Measurements from ENCODE around the gene CDKN2A. TPM values are rescaled to one million over a fixed set of nuclear protein-coding genes. Genes with fewer than 3 reads are reported as not detected.
A peak's percentile ranks its signal among the peaks of the same experiment; 100 is the strongest.

CDKN2A gene
- polyA plus RNA-seq, 1 of the 3 experiments (the other 2 are of a cell fraction): 41.4 TPM

DNA sequence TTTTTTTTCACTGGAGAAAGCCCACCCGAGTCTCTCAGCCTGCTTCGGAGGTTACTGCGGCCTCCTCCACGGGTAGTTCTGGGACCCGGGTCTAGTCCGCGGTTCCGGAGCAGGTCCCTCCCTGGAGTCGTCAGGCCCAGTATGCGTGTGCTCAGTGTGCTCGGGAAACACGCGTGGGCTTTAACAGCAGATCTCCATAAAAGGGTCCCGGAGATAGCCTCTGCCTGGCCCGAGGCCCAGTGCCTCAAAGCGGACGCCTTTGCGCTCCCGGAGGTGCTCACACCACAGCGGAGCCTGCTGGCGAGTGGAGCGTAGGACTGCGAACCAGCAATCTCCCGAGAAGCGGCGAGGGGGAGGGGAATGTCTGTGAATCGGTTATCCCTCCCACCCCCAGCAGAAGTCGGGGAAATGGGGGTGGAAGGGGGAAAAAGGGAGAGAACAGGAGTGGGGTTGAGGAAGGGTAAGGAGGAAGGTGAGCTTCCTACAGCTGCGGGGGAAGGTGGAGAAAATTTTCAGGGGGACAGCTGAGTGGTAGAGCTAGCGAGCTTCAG is 28.7 kb downstream of the CDKN2A start:
- H3K36me3 ChIP-seq (replicated peaks in 1 of 2; ENCODE audit: control insufficient read depth in 1 of 2, insufficient read depth in 2 of 2, low read length in 1 of 2): no peaks in the 10 kb centered on the region
- H3F3A ChIP-seq (replicated peaks; ENCODE audit: insufficient read depth): peaks cover 4% of the 10 kb centered on the region
- peaks cover 44% of the 10 kb centered on the region for H3K27me3 ChIP-seq (ENCODE audit: insufficient read depth)
- 6% methylated on average over 30 of the region's 30 CpGs for WGBS (ENCODE audit: low lambda C conversion rate)
- CTCF ChIA-PET: interaction anchor here (0.7 to 1.2 kb wide), 2 partner anchors 100 to 152 kb away, joined by 3 to 6 read pairs; no protein-coding TSS in a partner anchor
- no peaks in the 10 kb centered on the region for H3K9me3 ChIP-seq
- H3K4me1 ChIP-seq (ENCODE audit: control insufficient read depth in 1 of 2, insufficient read depth in 2 of 2, low read depth in 1 of 2, low read length in 1 of 2): peaks cover 0 to 11% of the 10 kb centered on the region in 2 experiments; a peak in 1 of 4 replicates
- H3K9me2 ChIP-seq: no peaks in the 10 kb centered on the region
- H2AFZ ChIP-seq (ENCODE audit: low read depth): no peak overlapping the region
- no peak overlapping the region for H3K9ac ChIP-seq
- POLR2A ChIA-PET: no interaction called here
- peak overlapping the region; percentile 61 for H3K4me2 ChIP-seq
- no peak overlapping the region for H3K27ac ChIP-seq (ENCODE audit: low read depth in 2 of 2, low read length in 1 of 2)
- peak; percentile 80 for DNase-seq
- H3K79me2 ChIP-seq (ENCODE audit: insufficient read depth): no peaks in the 10 kb centered on the region
- H3K4me3 ChIP-seq (ENCODE audit: low read depth in 2 of 2, low read length in 1 of 2): peak overlapping the region; percentile 27 to 46
- TF ChIP-seq, protein P1, sequence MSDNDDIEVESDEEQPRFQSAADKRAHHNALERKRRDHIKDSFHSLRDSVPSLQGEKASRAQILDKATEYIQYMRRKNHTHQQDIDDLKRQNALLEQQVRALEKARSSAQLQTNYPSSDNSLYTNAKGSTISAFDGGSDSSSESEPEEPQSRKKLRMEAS (IDR thresholded peaks at IDR 0.05; ENCODE audit: low read depth): peak; percentile 34; the same call in 1 of the 2 replicates
- TF ChIP-seq SMC3 (IDR thresholded peaks at IDR 0.05; ENCODE audit: low read depth, low read length): peak; percentile 44
- no peak for TF ChIP-seq ELF1 (IDR thresholded peaks at IDR 0.05)
- no peak for TF ChIP-seq TEAD4 (IDR thresholded peaks at IDR 0.05; ENCODE audit: borderline replicate concordance, insufficient read depth)
- TF ChIP-seq CHD2 (IDR thresholded peaks at IDR 0.05; ENCODE audit: low read length, partially characterized antibody): peak; percentile 70
- TF ChIP-seq FOXJ3 (CRISPR knock-in tag; IDR thresholded peaks at IDR 0.05): no peak
- TF ChIP-seq RAD21 (IDR thresholded peaks at IDR 0.05; ENCODE audit: low read length): peak; percentile 46
- TF ChIP-seq TCF12 (IDR thresholded peaks at IDR 0.05): no peak
- TF ChIP-seq, protein P2, sequence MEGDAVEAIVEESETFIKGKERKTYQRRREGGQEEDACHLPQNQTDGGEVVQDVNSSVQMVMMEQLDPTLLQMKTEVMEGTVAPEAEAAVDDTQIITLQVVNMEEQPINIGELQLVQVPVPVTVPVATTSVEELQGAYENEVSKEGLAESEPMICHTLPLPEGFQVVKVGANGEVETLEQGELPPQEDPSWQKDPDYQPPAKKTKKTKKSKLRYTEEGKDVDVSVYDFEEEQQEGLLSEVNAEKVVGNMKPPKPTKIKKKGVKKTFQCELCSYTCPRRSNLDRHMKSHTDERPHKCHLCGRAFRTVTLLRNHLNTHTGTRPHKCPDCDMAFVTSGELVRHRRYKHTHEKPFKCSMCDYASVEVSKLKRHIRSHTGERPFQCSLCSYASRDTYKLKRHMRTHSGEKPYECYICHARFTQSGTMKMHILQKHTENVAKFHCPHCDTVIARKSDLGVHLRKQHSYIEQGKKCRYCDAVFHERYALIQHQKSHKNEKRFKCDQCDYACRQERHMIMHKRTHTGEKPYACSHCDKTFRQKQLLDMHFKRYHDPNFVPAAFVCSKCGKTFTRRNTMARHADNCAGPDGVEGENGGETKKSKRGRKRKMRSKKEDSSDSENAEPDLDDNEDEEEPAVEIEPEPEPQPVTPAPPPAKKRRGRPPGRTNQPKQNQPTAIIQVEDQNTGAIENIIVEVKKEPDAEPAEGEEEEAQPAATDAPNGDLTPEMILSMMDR (IDR thresholded peaks at IDR 0.05): peak; percentile 53
- no peak for TF ChIP-seq JUND (IDR thresholded peaks at IDR 0.05)
- H4K20me1 ChIP-seq (ENCODE audit: insufficient read depth): no peaks in the 10 kb centered on the region

DNA sequence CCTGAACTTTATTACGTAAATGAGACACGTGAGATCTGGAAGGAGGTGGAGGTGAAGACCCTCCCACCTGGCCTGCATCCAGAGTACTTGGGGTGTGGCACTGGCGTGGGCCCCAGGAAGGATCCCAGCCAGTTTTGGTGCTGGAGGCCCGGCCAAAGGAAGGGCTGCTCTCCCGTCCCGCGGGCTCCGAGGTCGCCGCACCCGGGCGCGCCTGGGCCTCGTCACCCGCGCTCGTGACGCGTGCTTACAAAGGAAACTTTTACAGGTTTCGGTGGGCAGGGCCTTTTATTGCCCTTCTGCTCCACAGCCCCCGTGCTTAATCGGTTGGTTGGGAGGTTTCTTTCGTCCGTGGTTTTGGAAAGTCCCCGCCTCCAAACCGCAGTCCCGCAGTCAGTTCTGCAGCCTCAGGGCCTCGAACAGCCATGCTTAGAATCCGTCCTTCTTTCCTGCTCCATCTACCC is 29.2 kb downstream of the CDKN2A start:
- no peak overlapping the region for H3K27ac ChIP-seq (ENCODE audit: low read depth in 2 of 2, low read length in 1 of 2)
- CTCF ChIA-PET: no interaction called here
- H4K20me1 ChIP-seq (ENCODE audit: insufficient read depth): no peaks in the 10 kb centered on the region
- no peak overlapping the region for H2AFZ ChIP-seq (ENCODE audit: low read depth)
- H3K9me2 ChIP-seq: no peaks in the 10 kb centered on the region
- POLR2A ChIA-PET: no interaction called here
- 14% methylated on average over 11 of the region's 29 CpGs for WGBS (ENCODE audit: low lambda C conversion rate)
- peaks cover 44% of the 10 kb centered on the region for H3K27me3 ChIP-seq (ENCODE audit: insufficient read depth)
- H3K4me1 ChIP-seq (ENCODE audit: control insufficient read depth in 1 of 2, insufficient read depth in 2 of 2, low read depth in 1 of 2, low read length in 1 of 2): peaks cover 0 to 11% of the 10 kb centered on the region in 2 experiments; a peak in 1 of 4 replicates
- peak overlapping the region; percentile 27 to 46 for H3K4me3 ChIP-seq (ENCODE audit: low read depth in 2 of 2, low read length in 1 of 2)
- no peaks in the 10 kb centered on the region for H3K9me3 ChIP-seq
- no peak overlapping the region for H3K9ac ChIP-seq
- H3F3A ChIP-seq (replicated peaks; ENCODE audit: insufficient read depth): peaks cover 4% of the 10 kb centered on the region
- no peaks in the 10 kb centered on the region for H3K36me3 ChIP-seq (replicated peaks in 1 of 2; ENCODE audit: control insufficient read depth in 1 of 2, insufficient read depth in 2 of 2, low read length in 1 of 2)
- no peak for DNase-seq
- H3K4me2 ChIP-seq: peak overlapping the region; percentile 61; the same call in 1 of the 2 replicates
- H3K79me2 ChIP-seq (ENCODE audit: insufficient read depth): no peaks in the 10 kb centered on the region
- no peak for TF ChIP-seq NFIC (IDR thresholded peaks at IDR 0.05; ENCODE audit: borderline replicate concordance)
- no peak for TF ChIP-seq TCF12 (IDR thresholded peaks at IDR 0.05)
- TF ChIP-seq GABPA (IDR thresholded peaks at IDR 0.05; ENCODE audit: low read depth): no peak
- TF ChIP-seq, protein P3, sequence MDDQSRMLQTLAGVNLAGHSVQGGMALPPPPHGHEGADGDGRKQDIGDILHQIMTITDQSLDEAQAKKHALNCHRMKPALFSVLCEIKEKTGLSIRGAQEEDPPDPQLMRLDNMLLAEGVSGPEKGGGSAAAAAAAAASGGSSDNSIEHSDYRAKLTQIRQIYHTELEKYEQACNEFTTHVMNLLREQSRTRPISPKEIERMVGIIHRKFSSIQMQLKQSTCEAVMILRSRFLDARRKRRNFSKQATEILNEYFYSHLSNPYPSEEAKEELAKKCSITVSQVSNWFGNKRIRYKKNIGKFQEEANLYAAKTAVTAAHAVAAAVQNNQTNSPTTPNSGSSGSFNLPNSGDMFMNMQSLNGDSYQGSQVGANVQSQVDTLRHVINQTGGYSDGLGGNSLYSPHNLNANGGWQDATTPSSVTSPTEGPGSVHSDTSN (IDR thresholded peaks at IDR 0.05): no peak
- no peak for TF ChIP-seq YY1 (IDR thresholded peaks at IDR 0.05; ENCODE audit: low read depth)
- TF ChIP-seq RAD21 (IDR thresholded peaks at IDR 0.05; ENCODE audit: low read length): no peak
- TF ChIP-seq TEAD4 (IDR thresholded peaks at IDR 0.05; ENCODE audit: borderline replicate concordance, insufficient read depth): no peak
- TF ChIP-seq, protein P4, sequence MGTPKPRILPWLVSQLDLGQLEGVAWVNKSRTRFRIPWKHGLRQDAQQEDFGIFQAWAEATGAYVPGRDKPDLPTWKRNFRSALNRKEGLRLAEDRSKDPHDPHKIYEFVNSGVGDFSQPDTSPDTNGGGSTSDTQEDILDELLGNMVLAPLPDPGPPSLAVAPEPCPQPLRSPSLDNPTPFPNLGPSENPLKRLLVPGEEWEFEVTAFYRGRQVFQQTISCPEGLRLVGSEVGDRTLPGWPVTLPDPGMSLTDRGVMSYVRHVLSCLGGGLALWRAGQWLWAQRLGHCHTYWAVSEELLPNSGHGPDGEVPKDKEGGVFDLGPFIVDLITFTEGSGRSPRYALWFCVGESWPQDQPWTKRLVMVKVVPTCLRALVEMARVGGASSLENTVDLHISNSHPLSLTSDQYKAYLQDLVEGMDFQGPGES (IDR thresholded peaks at IDR 0.05; ENCODE audit: low read depth, low read length): no peak
- no peak for TF ChIP-seq FOSL2 (IDR thresholded peaks at IDR 0.05; ENCODE audit: borderline replicate concordance, low read depth)
- TF ChIP-seq RCOR1 (IDR thresholded peaks at IDR 0.05; ENCODE audit: low read length): no peak
- TF ChIP-seq MXI1 (IDR thresholded peaks at IDR 0.05; ENCODE audit: low read depth, low read length): no peak
- no peak for TF ChIP-seq MEF2A (IDR thresholded peaks at IDR 0.05; ENCODE audit: borderline replicate concordance, low read depth)
- TF ChIP-seq FOXM1 (IDR thresholded peaks at IDR 0.05; ENCODE audit: low read depth): no peak
- TF ChIP-seq EZH2phosphoT487 (IDR thresholded peaks at IDR 0.05; ENCODE audit: borderline replicate concordance, low read depth): no peak
- TF ChIP-seq, protein P2 (IDR thresholded peaks at IDR 0.05): no peak
- TF ChIP-seq CHD2 (IDR thresholded peaks at IDR 0.05; ENCODE audit: low read length, partially characterized antibody): no peak
- TF ChIP-seq SMC3 (IDR thresholded peaks at IDR 0.05; ENCODE audit: low read depth, low read length): no peak
- TF ChIP-seq EP300 (IDR thresholded peaks at IDR 0.05; ENCODE audit: borderline replicate concordance in 1 of 2, low read depth in 1 of 2, low read length in 1 of 2): no peak

Measured in SK-N-SH (cell line).